ENCODE results near the gene ATM.

ATM gene

GRCh38 chr11:108319541-108320145 lies 96.8 kb downstream of the ATM start:
- peaks cover 12% of the 10 kb centered on the region for H3K36me3 ChIP-seq (ENCODE audit: insufficient read depth, low read length)
- no peak overlapping the region for H3K4me3 ChIP-seq
- H3K27ac ChIP-seq: no peak overlapping the region
- H3K9ac ChIP-seq (ENCODE audit: insufficient read length): no peak overlapping the region
- no peaks in the 10 kb centered on the region for H3K9me3 ChIP-seq (ENCODE audit: low read depth, low read length)
- DNase-seq (ENCODE audit: low read depth, low spot score): no peak
- TF ChIP-seq EZH2 (IDR thresholded peaks at IDR 0.05) (no peak), POLR2AphosphoS5 (IDR thresholded peaks at IDR 0.05; ENCODE audit: borderline replicate concordance, low read depth, low read length) (no peak), FOXP2 (optimal IDR thresholded peaks at IDR 0.05; ENCODE audit: control extremely low read depth, extremely low read length, insufficient read depth) (no peak)

GRCh38 chr11:108322666-108323065 lies 99.8 kb downstream of the ATM start:
- TF ChIP-seq POLR2AphosphoS5 (IDR thresholded peaks at IDR 0.05; ENCODE audit: borderline replicate concordance, low read depth, low read length): no peak
- no peak for TF ChIP-seq EZH2 (IDR thresholded peaks at IDR 0.05)
- no peak for TF ChIP-seq FOXP2 (optimal IDR thresholded peaks at IDR 0.05; ENCODE audit: control extremely low read depth, extremely low read length, insufficient read depth)
- Histone ChIP-seq H3K9me3 (ENCODE audit: low read depth, low read length) (no peaks in the 10 kb centered on the region), H3K36me3 (ENCODE audit: insufficient read depth, low read length) (peaks cover 10% of the 10 kb centered on the region; the same call in 1 of the 2 replicates), H3K4me3 (no peak overlapping the region), H3K27ac (peak overlapping the region; percentile 46; the same call in 1 of the 2 replicates), H3K9ac (ENCODE audit: insufficient read length) (no peak overlapping the region)
- DNase-seq (ENCODE audit: low read depth, low spot score): no peak

- no peak for DNase-seq (ENCODE audit: low read depth, low spot score)
- TF ChIP-seq EZH2 (IDR thresholded peaks at IDR 0.05) (no peak), FOXP2 (optimal IDR thresholded peaks at IDR 0.05; ENCODE audit: control extremely low read depth, extremely low read length, insufficient read depth) (no peak), POLR2AphosphoS5 (IDR thresholded peaks at IDR 0.05; ENCODE audit: borderline replicate concordance, low read depth, low read length) (no peak)
- Histone ChIP-seq H3K27ac (no peak overlapping the region), H3K9me3 (ENCODE audit: low read depth, low read length) (no peaks in the 10 kb centered on the region), H3K9ac (ENCODE audit: insufficient read length) (no peak overlapping the region), H3K36me3 (ENCODE audit: insufficient read depth, low read length) (peaks cover 20% of the 10 kb centered on the region), H3K4me3 (no peak overlapping the region)
These were observed 101.7 kb downstream of the ATM start for GRCh38 chr11:108324587-108324986.

- Histone ChIP-seq H3K9ac (ENCODE audit: insufficient read length) (no peak overlapping the region), H3K36me3 (ENCODE audit: insufficient read depth, low read length) (peaks cover 50% of the 10 kb centered on the region), H3K9me3 (ENCODE audit: low read depth, low read length) (no peaks in the 10 kb centered on the region), H3K4me3 (no peak overlapping the region), H3K27ac (no peak overlapping the region)
- DNase-seq (ENCODE audit: low read depth, low spot score): no peak
- TF ChIP-seq POLR2AphosphoS5 (IDR thresholded peaks at IDR 0.05; ENCODE audit: borderline replicate concordance, low read depth, low read length) (no peak), FOXP2 (optimal IDR thresholded peaks at IDR 0.05; ENCODE audit: control extremely low read depth, extremely low read length, insufficient read depth) (no peak), EZH2 (IDR thresholded peaks at IDR 0.05) (no peak)
These were observed 110.6 kb downstream of the ATM start for GRCh38 chr11:108333403-108333899.

GRCh38 chr11:108338750-108339149 lies 115.9 kb downstream of the ATM start:
- Histone ChIP-seq H3K4me3 (no peak overlapping the region), H3K9me3 (ENCODE audit: low read depth, low read length) (no peaks in the 10 kb centered on the region), H3K36me3 (ENCODE audit: insufficient read depth, low read length) (peaks cover 22% of the 10 kb centered on the region), H3K27ac (no peak overlapping the region), H3K9ac (ENCODE audit: insufficient read length) (no peak overlapping the region)
- DNase-seq (ENCODE audit: low read depth, low spot score): no peak
- TF ChIP-seq POLR2AphosphoS5 (IDR thresholded peaks at IDR 0.05; ENCODE audit: borderline replicate concordance, low read depth, low read length) (no peak), EZH2 (IDR thresholded peaks at IDR 0.05) (no peak), FOXP2 (optimal IDR thresholded peaks at IDR 0.05; ENCODE audit: control extremely low read depth, extremely low read length, insufficient read depth) (no peak)

GRCh38 chr11:108340973-108341372 lies 118.1 kb downstream of the ATM start:
- TF ChIP-seq FOXP2 (optimal IDR thresholded peaks at IDR 0.05; ENCODE audit: control extremely low read depth, extremely low read length, insufficient read depth): no peak
- TF ChIP-seq POLR2AphosphoS5 (IDR thresholded peaks at IDR 0.05; ENCODE audit: borderline replicate concordance, low read depth, low read length): no peak
- TF ChIP-seq EZH2 (IDR thresholded peaks at IDR 0.05): no peak
- Histone ChIP-seq H3K4me3 (no peak overlapping the region), H3K9ac (ENCODE audit: insufficient read length) (no peak overlapping the region), H3K27ac (no peak overlapping the region), H3K36me3 (ENCODE audit: insufficient read depth, low read length) (peaks cover 12% of the 10 kb centered on the region), H3K9me3 (ENCODE audit: low read depth, low read length) (no peaks in the 10 kb centered on the region)
- no peak for DNase-seq (ENCODE audit: low read depth, low spot score)

GRCh38 chr11:108341654-108342053 lies 118.8 kb downstream of the ATM start:
- TF ChIP-seq FOXP2 (optimal IDR thresholded peaks at IDR 0.05; ENCODE audit: control extremely low read depth, extremely low read length, insufficient read depth) (no peak), POLR2AphosphoS5 (IDR thresholded peaks at IDR 0.05; ENCODE audit: borderline replicate concordance, low read depth, low read length) (no peak), EZH2 (IDR thresholded peaks at IDR 0.05) (no peak)
- no peak overlapping the region for H3K9ac ChIP-seq (ENCODE audit: insufficient read length)
- no peak overlapping the region for H3K27ac ChIP-seq
- peaks cover 7% of the 10 kb centered on the region for H3K36me3 ChIP-seq (ENCODE audit: insufficient read depth, low read length)
- H3K9me3 ChIP-seq (ENCODE audit: low read depth, low read length): no peaks in the 10 kb centered on the region
- no peak for DNase-seq (ENCODE audit: low read depth, low spot score)
- no peak overlapping the region for H3K4me3 ChIP-seq

- TF ChIP-seq FOXP2 (optimal IDR thresholded peaks at IDR 0.05; ENCODE audit: control extremely low read depth, extremely low read length, insufficient read depth) (no peak), POLR2AphosphoS5 (IDR thresholded peaks at IDR 0.05; ENCODE audit: borderline replicate concordance, low read depth, low read length) (no peak), EZH2 (IDR thresholded peaks at IDR 0.05) (no peak)
- no peak overlapping the region for H3K4me3 ChIP-seq
- no peak for DNase-seq (ENCODE audit: low read depth, low spot score)
- H3K27ac ChIP-seq: no peak overlapping the region
- H3K9me3 ChIP-seq (ENCODE audit: low read depth, low read length): no peaks in the 10 kb centered on the region
- no peak overlapping the region for H3K9ac ChIP-seq (ENCODE audit: insufficient read length)
- H3K36me3 ChIP-seq (ENCODE audit: insufficient read depth, low read length): peaks cover under 1% of the 10 kb centered on the region
These were observed 120.8 kb downstream of the ATM start for GRCh38 chr11:108343714-108344113.

Data from SK-N-MC (cell line).